Measurements from ENCODE around the gene SELENON.

GRCh38 chr1:25858906-25859789 lies 59.2 kb downstream of the SELENON start, which contains the start of gene AUNIP:
- TF ChIP-seq POLR2AphosphoS5 (IDR thresholded peaks at IDR 0.05; ENCODE audit: low read depth, low read length) (peak; percentile 90), POLR2A (IDR thresholded peaks at IDR 0.05; ENCODE audit: low read depth, low read length) (peak; percentile 87), POU2F2 (IDR thresholded peaks at IDR 0.05; ENCODE audit: low read depth, low read length) (peak; percentile 18; the same call in 1 of the 2 replicates), TAF1 (IDR thresholded peaks at IDR 0.05; ENCODE audit: low read depth, low read length) (peak; percentile 98), SPI1 (IDR thresholded peaks at IDR 0.05; ENCODE audit: low read depth, low read length) (no peak; the same call in 1 of the 2 replicates), PAX5 (IDR thresholded peaks at IDR 0.05; ENCODE audit: insufficient read depth, low read length, severe bottlenecking) (no peak)

All from GM12891 (cell line).